GM12892 (cell line): ENCODE measurements around the gene CRCP.

Experiments used
- DNase-seq: peaks from one replicate; pipeline ENCODE4 v3.0.0; 2011; ENCODE audit not compliant: insufficient read length
- FAIRE-seq: peaks from 2 replicates; lab custom pipeline; 2011; peaks lifted over from hg19 to GRCh38; lab: Jason Lieb, UNC
- POLR2A ChIP-seq: IDR thresholded peaks from 2 replicates; pipeline ENCODE4 v1.6.1; 2011; ENCODE audit warnings: low read depth, low read length, control low read depth
- POLR2AphosphoS5 ChIP-seq: IDR thresholded peaks from 2 replicates; pipeline ENCODE4 v1.6.1; 2011; ENCODE audit warnings: low read depth, low read length, control low read depth
- TAF1 ChIP-seq: IDR thresholded peaks from 2 replicates; pipeline ENCODE4 v1.6.1; 2011; ENCODE audit warnings: low read depth, mild to moderate bottlenecking, control low read depth, low read length, borderline replicate concordance

The CRCP gene

DNA sequence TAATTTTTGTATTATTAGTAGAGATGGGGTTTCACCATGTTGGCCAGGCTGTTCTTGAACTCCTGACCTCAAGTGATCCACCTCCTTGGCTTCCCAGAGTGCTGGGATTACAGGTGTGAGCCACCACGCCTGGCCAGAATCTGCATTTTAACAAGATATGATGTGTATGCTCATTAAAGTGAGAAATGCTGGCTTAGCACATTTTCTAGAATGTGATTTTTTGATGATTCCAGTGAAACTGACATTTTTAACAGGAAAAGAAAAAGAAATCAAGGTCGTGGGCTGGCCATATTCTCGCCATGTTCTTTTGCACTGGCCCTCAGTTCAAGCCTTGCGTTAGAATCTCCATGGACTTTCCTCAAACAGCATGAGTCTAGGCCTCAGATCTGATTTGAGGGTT lies 72.3 kb downstream of the CRCP start:
- TF ChIP-seq TAF1 (no peak), POLR2AphosphoS5 (no peak), POLR2A (no peak)
- no peak for FAIRE-seq
- DNase-seq = no peak

DNA sequence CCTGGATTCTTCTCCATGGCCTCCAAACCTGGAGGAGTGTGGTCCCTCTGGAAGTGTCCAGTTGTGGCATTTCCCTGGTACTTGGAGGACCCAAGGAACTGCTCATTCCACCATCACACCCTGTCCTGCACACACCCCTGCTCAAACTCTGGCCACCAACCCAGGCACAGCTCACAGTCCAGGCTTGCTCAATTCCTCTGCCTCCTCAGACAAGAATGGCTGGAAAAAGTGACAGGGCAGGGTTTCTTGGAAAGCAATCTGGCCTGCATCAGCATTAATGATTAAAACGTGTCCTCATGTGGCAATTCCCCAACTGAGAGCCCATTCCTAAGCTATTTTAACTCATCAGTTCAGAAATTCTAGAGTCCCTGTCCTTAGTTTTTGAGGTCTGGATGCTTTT lies 73.3 kb downstream of the CRCP start:
- DNase-seq (no peak), FAIRE-seq (no peak)
- TF ChIP-seq POLR2AphosphoS5 (no peak), TAF1 (no peak), POLR2A (no peak)

DNA sequence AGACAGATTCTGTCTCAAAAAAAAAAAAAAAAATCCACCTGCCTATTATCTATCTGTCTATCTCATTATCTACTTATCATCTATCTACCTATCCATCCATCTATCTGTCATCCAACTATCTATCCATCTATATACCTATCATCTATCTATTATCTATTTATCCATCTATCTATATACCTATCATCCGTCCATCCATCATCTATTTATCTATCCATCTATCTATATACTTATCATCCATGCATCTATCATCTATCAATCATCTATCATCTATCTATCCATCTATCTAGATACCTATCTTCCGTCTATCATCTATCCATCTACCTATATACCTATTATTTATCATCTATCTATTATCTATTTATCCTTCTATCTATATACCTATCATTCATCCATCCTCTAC lies 74.0 kb downstream of the CRCP start:
- FAIRE-seq (no peak), DNase-seq (no peak)
- TF ChIP-seq POLR2A (no peak), POLR2AphosphoS5 (no peak), TAF1 (no peak)

DNA sequence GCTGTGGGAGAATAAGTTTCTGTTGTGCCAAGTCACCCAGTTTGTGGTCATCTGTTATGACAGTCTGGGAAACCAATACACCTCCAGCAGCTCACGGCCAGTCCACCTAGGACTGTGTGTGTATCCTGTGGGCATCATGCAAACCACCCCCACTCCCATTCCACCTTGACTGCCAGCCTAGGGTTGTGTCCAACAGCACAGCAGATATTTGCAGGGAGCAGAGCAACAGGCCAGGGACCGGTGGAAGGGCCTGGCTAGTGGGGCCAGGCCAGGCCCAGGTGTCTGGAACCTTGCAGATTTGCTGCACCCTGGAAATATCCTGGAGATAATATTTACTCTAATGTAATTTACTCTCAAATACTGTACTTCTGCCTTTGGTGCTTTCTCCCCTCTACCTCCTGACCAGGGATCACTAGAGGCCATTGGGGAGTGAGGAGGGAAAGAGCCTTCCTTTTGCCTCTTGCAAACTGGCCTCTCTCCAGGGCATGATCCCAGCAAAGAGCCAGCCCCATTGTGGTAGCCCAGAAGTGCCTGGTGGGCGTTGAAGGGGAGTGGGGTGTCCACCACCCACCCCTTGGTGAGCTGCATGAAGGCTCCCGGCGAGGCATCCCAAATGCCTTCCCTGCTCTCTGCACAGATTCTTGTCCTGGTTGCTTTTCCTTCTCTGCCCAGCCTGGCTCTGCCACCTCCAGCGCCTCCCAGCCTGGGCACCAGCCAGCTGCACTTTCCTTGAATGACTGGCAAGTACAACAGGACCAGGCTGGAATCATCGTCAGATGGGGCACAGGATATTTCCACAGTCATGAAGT lies 75.3 kb downstream of the CRCP start:
- DNase-seq (no peak), FAIRE-seq (no peak)
- TF ChIP-seq TAF1 (no peak), POLR2A (no peak), POLR2AphosphoS5 (no peak)

DNA sequence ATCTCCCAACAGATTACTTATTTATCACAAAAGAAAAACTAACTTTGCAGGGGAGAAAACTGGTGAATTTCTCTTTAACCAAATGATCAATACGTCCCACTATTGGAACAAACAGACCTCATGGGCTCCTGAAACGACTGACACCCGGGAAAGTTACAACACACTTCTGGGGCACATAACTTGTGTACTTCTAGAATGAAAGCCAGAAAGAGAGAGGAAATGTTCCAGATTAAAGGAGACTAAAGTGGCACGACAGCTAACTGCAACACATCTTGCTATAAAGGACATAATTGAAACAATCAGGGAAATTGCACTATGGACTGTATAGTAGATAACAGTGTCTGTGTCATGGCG lies 75.8 kb downstream of the CRCP start:
- DNase-seq (no peak), FAIRE-seq (no peak)
- TF ChIP-seq POLR2A (no peak), TAF1 (no peak), POLR2AphosphoS5 (no peak)

DNA sequence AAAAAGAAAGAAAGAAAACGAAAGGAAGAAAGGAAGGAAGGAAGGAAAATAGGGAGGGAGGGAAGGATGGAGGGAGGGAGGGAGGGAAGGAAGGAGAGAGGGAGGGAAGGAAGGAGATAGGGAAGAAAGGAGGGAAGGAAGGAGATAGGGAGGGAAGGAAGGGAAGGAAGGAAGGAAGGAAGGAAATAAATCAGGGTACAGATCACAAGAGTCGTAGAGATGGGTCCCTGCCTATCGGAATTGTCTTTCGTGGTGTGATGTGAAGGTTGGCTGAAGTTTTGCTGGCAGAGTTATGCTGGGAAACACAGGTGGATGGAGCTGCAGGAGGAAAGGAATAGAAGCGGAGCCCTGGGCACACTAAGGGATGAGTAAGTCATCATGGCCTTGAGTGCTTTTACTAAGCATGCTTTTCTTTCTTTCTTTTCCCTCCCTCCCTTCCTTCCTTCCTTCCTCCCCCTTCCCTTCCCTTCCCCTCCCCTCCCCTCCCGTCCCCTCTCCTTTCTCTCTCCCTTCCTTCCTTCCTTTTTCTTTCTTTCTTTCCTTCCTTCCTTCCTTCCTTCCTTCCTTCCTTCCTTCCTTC lies 78.6 kb downstream of the CRCP start:
- no peak for DNase-seq
- no peak for FAIRE-seq
- TF ChIP-seq POLR2AphosphoS5 (no peak), POLR2A (no peak), TAF1 (no peak)

DNA sequence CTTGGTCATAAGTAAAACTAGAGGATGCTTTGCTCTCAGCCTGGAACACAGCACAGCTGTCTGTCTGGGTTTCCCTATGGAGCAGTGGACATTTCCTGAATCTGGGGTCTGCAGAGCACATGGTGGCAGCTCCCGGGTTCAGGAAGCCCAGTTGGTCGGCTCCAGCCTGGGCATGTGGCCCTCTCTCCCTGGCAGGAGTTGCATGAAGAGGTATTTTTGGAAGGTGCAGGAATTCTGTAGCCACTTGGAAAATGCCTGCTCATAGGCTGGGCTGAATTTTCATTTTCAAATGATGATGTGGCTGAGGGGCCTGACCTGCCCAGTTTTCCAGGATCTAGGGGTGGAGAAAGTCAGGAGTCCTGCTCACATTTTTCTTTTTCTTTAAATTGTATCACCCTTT lies 83.8 kb downstream of the CRCP start:
- DNase-seq = no peak
- TF ChIP-seq POLR2AphosphoS5 (no peak), TAF1 (no peak), POLR2A (no peak)
- FAIRE-seq = no peak

DNA sequence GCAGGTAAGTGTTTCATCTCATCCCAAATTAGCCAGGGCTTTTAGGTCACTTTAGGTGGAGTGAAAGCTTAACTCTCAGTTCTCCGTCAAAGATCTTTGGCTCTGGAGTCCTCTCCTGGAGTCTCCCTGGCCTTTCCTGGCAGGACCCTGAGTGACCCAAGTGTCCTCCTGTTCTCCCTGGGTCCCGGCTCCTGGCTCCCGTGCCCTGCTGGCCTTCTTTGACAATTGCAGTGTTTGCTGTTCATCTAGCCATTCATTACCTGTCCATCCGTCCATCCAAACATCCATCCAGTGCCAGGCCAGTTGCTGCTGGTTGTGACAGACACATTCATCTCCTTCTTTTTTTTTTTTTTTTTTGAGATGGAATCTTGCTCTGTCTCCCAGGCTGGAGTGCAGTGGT lies 84.3 kb downstream of the CRCP start:
- DNase-seq = no peak
- TF ChIP-seq POLR2AphosphoS5 (no peak), POLR2A (no peak), TAF1 (no peak)
- no peak for FAIRE-seq

DNA sequence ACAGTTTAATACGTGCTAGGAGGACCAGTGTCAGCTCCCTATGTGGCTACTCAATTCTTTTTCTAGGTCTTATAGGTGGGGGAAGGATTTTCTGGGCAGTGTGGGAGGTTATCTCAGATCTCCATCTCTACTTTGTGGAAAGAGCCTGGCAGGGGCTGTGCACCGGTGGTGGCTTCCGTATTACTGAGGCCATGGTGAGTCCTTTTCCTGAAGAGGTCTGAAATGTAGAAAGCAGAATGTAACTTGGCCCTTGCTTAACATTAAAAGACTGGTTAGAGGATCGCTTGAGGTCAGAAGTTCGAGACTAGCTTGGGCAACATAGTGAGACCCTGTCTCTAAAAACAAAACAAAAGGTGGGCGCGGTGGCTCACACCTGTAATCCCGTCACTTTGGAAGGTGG lies 87.8 kb downstream of the CRCP start:
- TF ChIP-seq POLR2A (no peak), TAF1 (no peak), POLR2AphosphoS5 (no peak)
- FAIRE-seq (no peak), DNase-seq (no peak)
